HEK293 (cell line): ENCODE results near the gene ALOX15B.

ENCODE experiments used
- BCL6B ChIP-seq: fragments of 450-650 bp; formaldehyde crosslinking; IDR thresholded peaks from 2 replicates; pipeline ENCODE4 v1.5.1; 2017; ENCODE audit warnings: missing biosample characterization, missing genetic modification characterization
- CTCF ChIP-seq: fragments of 450-650 bp; formaldehyde crosslinking; IDR thresholded peaks from 2 replicates; pipeline ENCODE4 v1.5.1; 2016; ENCODE audit warnings: missing biosample characterization, missing genetic modification characterization
- INSM2 ChIP-seq: fragments of 450-650 bp; formaldehyde crosslinking; IDR thresholded peaks from 2 replicates; pipeline ENCODE4 v1.5.1; 2016; ENCODE audit warnings: missing biosample characterization, missing genetic modification characterization
- MEIS1 ChIP-seq: sonication (generic); formaldehyde crosslinking; IDR thresholded peaks from 2 replicates; pipeline ENCODE4 v1.8.1; 2022; ENCODE audit warnings: missing genetic modification reagents, mild to moderate bottlenecking, borderline replicate concordance
- REST ChIP-seq: fragments of 450-650 bp; formaldehyde crosslinking; IDR thresholded peaks from 2 replicates; pipeline ENCODE4 v1.5.1; 2016; ENCODE audit warnings: missing biosample characterization, missing genetic modification characterization
- SP2 ChIP-seq: fragments of 450-650 bp; formaldehyde crosslinking; IDR thresholded peaks from 2 replicates; pipeline ENCODE4 v1.5.1; 2016; ENCODE audit warnings: missing biosample characterization, missing genetic modification characterization
- ZBTB1 ChIP-seq: fragments of 450-650 bp; formaldehyde crosslinking; IDR thresholded peaks from 2 replicates; pipeline ENCODE4 v1.5.1; 2016; ENCODE audit warnings: missing biosample characterization, missing genetic modification characterization
- ZNF433 ChIP-seq: fragments of 450-650 bp; formaldehyde crosslinking; IDR thresholded peaks from 2 replicates; pipeline ENCODE4 v1.5.1; 2016; ENCODE audit warnings: missing biosample characterization, missing genetic modification characterization, low read depth
- ZNF518A ChIP-seq: fragments of 450-650 bp; formaldehyde crosslinking; conservative IDR thresholded peaks from 2 replicates; pipeline ENCODE4 v1.5.1; 2016; ENCODE audit warnings: low read depth, missing biosample characterization, missing genetic modification characterization
- ZNF76 ChIP-seq: fragments of 450-650 bp; formaldehyde crosslinking; IDR thresholded peaks from 2 replicates; pipeline ENCODE4; 2016; ENCODE audit warnings: low read depth, missing biosample characterization, missing genetic modification characterization, borderline replicate concordance
- ZSCAN23 ChIP-seq: fragments of 450-650 bp; formaldehyde crosslinking; IDR thresholded peaks from 2 replicates; pipeline ENCODE4 v1.5.1; 2016; ENCODE audit warnings: missing biosample characterization, missing genetic modification characterization

GRCh38 chr17:8051831-8052230 lies 13.0 kb downstream of the ALOX15B start:
- TF ChIP-seq REST (tag by site-specific recombination) (no peak), ZBTB1 (no peak), ZNF76 (no peak), ZNF433 (no peak), ZNF518A (tag by site-specific recombination) (no peak), ZSCAN23 (tag by site-specific recombination) (no peak), CTCF (tag by site-specific recombination) (no peak), BCL6B (tag by site-specific recombination) (no peak), MEIS1 (CRISPR knock-in tag) (no peak), INSM2 (no peak), SP2 (no peak)
